ENCODE measurements around the gene LMO7.
"Not testable (repeated sequence)": the region's sequence is repeated elsewhere in the genome, so short reads cannot be mapped to it uniquely, and the experiment has no call there.

Gene LMO7

GRCh38 chr13:75647126-75647784 is 11.1 kb downstream of the LMO7 start:
- DNase-seq (ENCODE audit: low read depth), result no peak

GRCh38 chr13:75648446-75648845 is 12.3 kb downstream of the LMO7 start:
- no peak for DNase-seq (ENCODE audit: low read depth)

- DNase-seq (ENCODE audit: low read depth), result no peak
Measured at GRCh38 chr13:75651013-75651412, 14.9 kb downstream of the LMO7 start.

- no peak for DNase-seq (ENCODE audit: low read depth)
Measured at GRCh38 chr13:75652726-75653125, 16.6 kb downstream of the LMO7 start.

- no peak for DNase-seq (ENCODE audit: low read depth)
Measured at GRCh38 chr13:75656425-75656989, 20.4 kb downstream of the LMO7 start.

GRCh38 chr13:75657111-75657510 is 21.0 kb downstream of the LMO7 start:
- no peak for DNase-seq (ENCODE audit: low read depth)

GRCh38 chr13:75660694-75661093 is 24.6 kb downstream of the LMO7 start:
- DNase-seq (ENCODE audit: low read depth), result no peak

- no peak for DNase-seq (ENCODE audit: low read depth)
Measured at GRCh38 chr13:75661443-75661842, 25.3 kb downstream of the LMO7 start.

GRCh38 chr13:75666646-75667351 is 30.7 kb downstream of the LMO7 start:
- no peak for DNase-seq (ENCODE audit: low read depth)

- no peak for DNase-seq (ENCODE audit: low read depth)
Measured at GRCh38 chr13:75669706-75670105, 33.6 kb downstream of the LMO7 start.

- DNase-seq (ENCODE audit: low read depth), result no peak
Measured at GRCh38 chr13:75670496-75670895, 34.4 kb downstream of the LMO7 start.

- DNase-seq (ENCODE audit: low read depth), result no peak
Measured at GRCh38 chr13:75675421-75675820, 39.3 kb downstream of the LMO7 start.

GRCh38 chr13:75679459-75679858 is 43.3 kb downstream of the LMO7 start:
- no peak for DNase-seq (ENCODE audit: low read depth)

GRCh38 chr13:75680251-75680650 is 44.1 kb downstream of the LMO7 start:
- DNase-seq (ENCODE audit: low read depth), result not testable (repeated sequence)

- no peak for DNase-seq (ENCODE audit: low read depth)
Measured at GRCh38 chr13:75682326-75682725, 46.2 kb downstream of the LMO7 start.

GRCh38 chr13:75685239-75685697 is 49.1 kb downstream of the LMO7 start:
- no peak for DNase-seq (ENCODE audit: low read depth)

- DNase-seq (ENCODE audit: low read depth), result no peak
Measured at GRCh38 chr13:75687150-75687763, 51.1 kb downstream of the LMO7 start.

- no peak for DNase-seq (ENCODE audit: low read depth)
Measured at GRCh38 chr13:75689686-75690085, 53.6 kb downstream of the LMO7 start.

- DNase-seq (ENCODE audit: low read depth), result no peak
Measured at GRCh38 chr13:75690607-75691006, 54.5 kb downstream of the LMO7 start.

GRCh38 chr13:75691183-75691582 is 55.1 kb downstream of the LMO7 start:
- no peak for DNase-seq (ENCODE audit: low read depth)

- no peak for DNase-seq (ENCODE audit: low read depth)
Measured at GRCh38 chr13:75693227-75693626, 57.1 kb downstream of the LMO7 start.

GRCh38 chr13:75694722-75695121 is 58.6 kb downstream of the LMO7 start:
- no peak for DNase-seq (ENCODE audit: low read depth)

- DNase-seq (ENCODE audit: low read depth), result peak; percentile 68
Measured at GRCh38 chr13:75695908-75696307, 59.8 kb downstream of the LMO7 start.

All from stimulated activated CD8-positive, alpha-beta memory T cell treated with anti-CD3 and anti-CD28 coated beads, Interleukin-7, amount 100 ng/mL, for 24 hours (primary cell).